Parathyroid adenoma (tissue), 2 donors: ENCODE measurements around the gene SLC10A3.
"Not testable (repeated sequence)": the region's sequence is repeated elsewhere in the genome, so short reads cannot be mapped to it uniquely, and the experiment has no call there.

Experiments used
- H2AFZ ChIP-seq: fragments of 300-600 bp; sonication (generic); one replicate; pipeline ENCODE4 v1.7.0; 2017; ENCODE audit warnings: antibody characterized with exemption, mild to moderate bottlenecking
- H3K27ac ChIP-seq: fragments of 300-600 bp; sonication (generic); one replicate; pipeline ENCODE4 v1.7.0; 2017
- H3K27me3 ChIP-seq: fragments of 300-600 bp; sonication (generic); one replicate; pipeline ENCODE4 v1.7.0; 2017; ENCODE audit warnings: low read length; ENCODE audit not compliant: control insufficient read depth, insufficient read depth
- H3K36me3 ChIP-seq: fragments of 300-600 bp; sonication (generic); one replicate; pipeline ENCODE4 v1.7.0; 2017; ENCODE audit warnings: low read length; ENCODE audit not compliant: control insufficient read depth, insufficient read depth
- H3K4me1 ChIP-seq: fragments of 300-600 bp; sonication (generic); one replicate; pipeline ENCODE4 v1.7.0; 2017; ENCODE audit warnings: control low read depth
- H3K4me2 ChIP-seq: fragments of 300-600 bp; sonication (generic); one replicate; pipeline ENCODE4 v1.7.0; 2017; ENCODE audit warnings: low read length
- H3K4me3 ChIP-seq: fragments of 300-600 bp; sonication (generic); one replicate; pipeline ENCODE4 v1.7.0; 2017; ENCODE audit warnings: low read depth, low read length
- H3K79me2 ChIP-seq: fragments of 300-600 bp; sonication (generic); one replicate; pipeline ENCODE4 v1.7.0; 2017; ENCODE audit warnings: control low read depth
- H3K9ac ChIP-seq: fragments of 300-600 bp; sonication (generic); one replicate; pipeline ENCODE4 v1.7.0; 2017; ENCODE audit warnings: mild to moderate bottlenecking
- H3K9me3 ChIP-seq: fragments of 300-600 bp; sonication (generic); one replicate; pipeline ENCODE4 v1.7.0; 2017; ENCODE audit warnings: low read length; ENCODE audit not compliant: control insufficient read depth
- CTCF ChIP-seq: fragments of 300-600 bp; sonication (generic); IDR thresholded peaks from one replicate; pipeline ENCODE4 v1.7.0; 2017; ENCODE audit warnings: antibody characterized with exemption, mild to moderate bottlenecking
- donor health status: primary hyperparathyroidism.

The SLC10A3 gene

GRCh38 chrX:154506483-154507332, 16.3 kb upstream of the SLC10A3 start:
- Histone ChIP-seq H3K9me3 (no peaks in the 10 kb centered on the region), H3K36me3 (no peaks in the 10 kb centered on the region), H3K27me3 (no peaks in the 10 kb centered on the region), H3K4me3 (no peak overlapping the region), H3K4me2 (no peak overlapping the region), H3K4me1 (no peaks in the 10 kb centered on the region), H2AFZ (no peak overlapping the region), H3K9ac (no peak overlapping the region), H3K27ac (no peak overlapping the region), H3K79me2 (no peaks in the 10 kb centered on the region)
- TF ChIP-seq CTCF, result no peak

GRCh38 chrX:154505734-154506133, 15.3 kb upstream of the SLC10A3 start:
- Histone ChIP-seq H3K27me3 (no peaks in the 10 kb centered on the region), H3K9ac (no peak overlapping the region), H3K4me2 (no peak overlapping the region), H3K36me3 (no peaks in the 10 kb centered on the region), H3K4me3 (no peak overlapping the region), H3K4me1 (no peaks in the 10 kb centered on the region), H3K27ac (no peak overlapping the region), H3K79me2 (no peaks in the 10 kb centered on the region), H3K9me3 (no peaks in the 10 kb centered on the region), H2AFZ (no peak overlapping the region)
- no peak for TF ChIP-seq CTCF

- no peak overlapping the region for H2AFZ ChIP-seq
- no peak overlapping the region for H3K4me2 ChIP-seq
- no peak for TF ChIP-seq CTCF
- no peaks in the 10 kb centered on the region for H3K27me3 ChIP-seq
- H3K4me3 ChIP-seq, result no peak overlapping the region
- no peaks in the 10 kb centered on the region for H3K36me3 ChIP-seq
- no peak overlapping the region for H3K9ac ChIP-seq
- H3K79me2 ChIP-seq, result no peaks in the 10 kb centered on the region
- H3K4me1 ChIP-seq, result no peaks in the 10 kb centered on the region
- H3K27ac ChIP-seq, result no peak overlapping the region
- no peaks in the 10 kb centered on the region for H3K9me3 ChIP-seq
These were observed 12.6 kb upstream of the SLC10A3 start for GRCh38 chrX:154502989-154503388.

GRCh38 chrX:154502098-154502497, 11.7 kb upstream of the SLC10A3 start:
- Histone ChIP-seq H3K9ac (no peak overlapping the region), H3K4me3 (no peak overlapping the region), H3K27ac (no peak overlapping the region), H3K4me2 (no peak overlapping the region), H3K36me3 (no peaks in the 10 kb centered on the region), H2AFZ (no peak overlapping the region), H3K4me1 (no peaks in the 10 kb centered on the region), H3K9me3 (no peaks in the 10 kb centered on the region), H3K27me3 (no peaks in the 10 kb centered on the region), H3K79me2 (no peaks in the 10 kb centered on the region)
- TF ChIP-seq CTCF, result no peak

- H2AFZ ChIP-seq, H3K27ac ChIP-seq, H3K79me2 ChIP-seq, H3K4me1 ChIP-seq, H3K36me3 ChIP-seq, H3K4me2 ChIP-seq, H3K27me3 ChIP-seq, H3K9ac ChIP-seq, H3K4me3 ChIP-seq, H3K9me3 ChIP-seq: not testable (repeated sequence)
These were observed 11.0 kb upstream of the SLC10A3 start for GRCh38 chrX:154501423-154501822.

- not testable (repeated sequence) for H3K9me3 ChIP-seq, H3K36me3 ChIP-seq, H3K4me3 ChIP-seq, H3K27me3 ChIP-seq, H3K79me2 ChIP-seq, H3K4me2 ChIP-seq, H3K27ac ChIP-seq, H3K9ac ChIP-seq, H3K4me1 ChIP-seq
- peak overlapping the region; percentile 60 for H2AFZ ChIP-seq
These were observed 6.2 kb upstream of the SLC10A3 start for GRCh38 chrX:154496591-154497137.
